ENCODE data around the gene CAMK1G. TPM values are rescaled to one million over a fixed set of nuclear protein-coding genes. Genes with fewer than 3 reads are reported as not detected.
A peak's percentile ranks its signal among the peaks of the same experiment; 100 is the strongest.

Gene CAMK1G
- total and polyA plus RNA-seq, 9 of the 15 experiments (the other 6 are each of a cell fraction or from before 2014, with no cell fraction given) = not detected

GRCh38 chr1:209633335-209633997 lies 50.0 kb downstream of the CAMK1G start (continued):
- TF ChIP-seq ZBTB49 (CRISPR knock-in tag; IDR thresholded peaks at IDR 0.05; ENCODE audit: borderline replicate concordance) = no peak
- no peak for TF ChIP-seq ZNF277 (CRISPR knock-in tag; IDR thresholded peaks at IDR 0.05; ENCODE audit: borderline replicate concordance)
- no peak for TF ChIP-seq CBFA2T2 (conservative IDR thresholded peaks at IDR 0.05)
- no peak for TF ChIP-seq DEAF1 (CRISPR knock-in tag; IDR thresholded peaks at IDR 0.05)
- no peak for TF ChIP-seq CREB3L1 (IDR thresholded peaks at IDR 0.05; ENCODE audit: borderline replicate concordance, low read depth)
- peak; percentile 56 for TF ChIP-seq ZNF316 (IDR thresholded peaks at IDR 0.05)
- no peak for TF ChIP-seq GTF2B (IDR thresholded peaks at IDR 0.05; ENCODE audit: extremely low read depth, insufficient read length)
- TF ChIP-seq ATF4 (CRISPR knock-in tag; IDR thresholded peaks at IDR 0.05) = no peak
